ENCODE measurements around the gene BICDL2.

BICDL2 gene

DNA sequence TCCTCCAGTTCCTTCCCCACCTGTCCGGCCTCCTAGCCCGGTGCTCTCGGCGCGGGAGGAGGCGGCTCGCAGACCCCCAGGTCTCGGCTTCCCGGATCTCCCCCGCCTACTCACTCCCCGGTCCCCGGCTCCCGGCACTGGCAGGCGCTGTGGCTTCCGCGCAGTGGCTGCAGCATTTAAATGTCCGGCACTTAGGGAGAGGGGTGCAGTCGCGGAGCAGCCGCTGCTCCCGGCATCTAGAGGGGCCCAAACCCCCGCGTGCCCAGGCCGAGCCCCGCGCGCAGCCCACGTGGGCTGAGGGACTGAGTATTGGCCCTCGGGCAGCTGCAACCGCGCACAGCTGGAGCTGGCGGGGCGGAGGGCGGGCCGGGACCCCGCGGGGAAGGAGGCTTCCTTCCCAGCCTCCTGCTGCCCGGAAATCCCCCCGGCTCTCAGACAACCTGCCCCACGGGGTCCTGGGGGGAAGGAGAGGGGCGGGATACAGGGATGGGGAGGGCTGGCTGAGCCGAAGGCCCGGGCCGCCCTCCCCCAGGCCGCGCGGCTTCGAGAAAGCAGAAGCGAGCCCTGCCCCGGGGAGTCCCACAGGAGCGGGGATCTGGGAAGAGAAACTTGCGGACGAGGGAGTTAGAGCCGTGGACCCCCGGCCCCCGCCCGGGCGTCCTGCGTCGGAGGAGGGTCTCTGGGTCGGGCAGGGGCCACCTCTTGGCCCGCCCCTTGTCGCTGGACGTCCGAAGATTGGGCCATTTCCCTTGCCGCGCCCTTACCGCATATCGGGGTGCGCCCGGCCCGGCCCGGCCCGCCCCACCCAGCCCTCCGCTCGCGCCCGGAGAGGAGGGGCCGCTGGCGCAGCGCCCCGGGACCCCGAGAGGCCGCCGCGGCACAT is 9.3 kb upstream of the BICDL2 start, which contains the start of gene MMP25:
Gene MMP25, plus strand, starts transcription at position 804 of the 883 bp plus-strand sequence. CDS start 357 bp downstream, outside the sequence.
- DNase-seq: no peak

DNA sequence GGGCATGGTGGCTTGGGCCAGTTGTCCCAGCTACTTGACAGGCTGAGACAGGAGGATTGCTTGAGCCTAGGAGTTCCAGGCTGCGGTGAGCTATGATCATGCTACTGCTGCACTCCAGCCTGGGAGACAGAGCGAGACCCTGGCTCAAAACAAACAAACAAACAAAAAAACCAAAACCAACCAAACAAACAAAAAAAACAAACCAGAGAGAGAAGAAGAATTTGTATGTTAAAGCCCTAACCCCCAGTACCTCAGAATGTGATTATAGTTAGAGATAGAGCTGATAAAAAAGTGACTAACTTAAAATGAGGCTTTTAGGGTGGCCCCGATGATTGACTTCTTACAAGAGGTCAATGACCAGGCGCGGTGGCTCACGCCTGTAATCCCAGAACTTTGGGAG is 8.0 kb upstream of the BICDL2 start:
- no peak for DNase-seq

DNA sequence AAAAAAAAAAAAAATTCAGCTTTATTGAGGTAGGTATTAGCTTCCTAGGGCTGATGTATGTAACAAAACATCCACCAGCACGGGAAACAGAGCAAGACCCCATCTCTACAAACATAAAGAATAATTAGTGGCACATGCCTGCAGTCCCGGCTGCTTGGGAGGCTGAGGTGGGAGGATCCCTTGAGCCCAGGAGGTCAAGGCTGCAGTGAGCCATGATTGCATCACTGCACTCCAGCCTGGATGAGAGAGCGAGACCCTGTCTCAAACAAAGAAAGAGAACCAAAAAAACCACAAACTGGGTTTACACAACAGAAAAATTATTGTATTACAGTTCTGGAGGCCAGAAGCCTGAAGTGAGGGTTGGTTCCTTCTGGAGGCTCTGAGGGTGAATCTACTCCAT is 5.6 kb upstream of the BICDL2 start:
- no peak for DNase-seq

DNA sequence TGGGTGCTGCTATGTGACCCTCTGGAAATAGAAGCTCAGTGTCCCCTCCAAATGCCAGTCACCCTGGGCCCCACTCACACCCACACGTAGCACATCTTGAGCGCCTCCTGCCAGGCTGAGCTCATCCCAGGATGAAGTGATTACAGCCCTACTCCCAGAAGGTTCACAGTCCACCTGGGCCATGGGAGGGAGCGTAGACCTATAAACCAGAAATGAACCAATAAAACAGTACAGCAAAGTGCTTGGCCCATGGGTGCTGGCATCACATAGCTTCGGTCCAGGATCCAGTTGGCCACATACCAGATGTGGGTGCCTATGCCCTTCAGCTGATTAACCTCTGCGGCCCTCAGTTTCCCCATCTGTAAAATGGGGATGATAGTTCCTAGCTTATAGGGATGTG is 2.2 kb upstream of the BICDL2 start:
- no peak for DNase-seq

DNA sequence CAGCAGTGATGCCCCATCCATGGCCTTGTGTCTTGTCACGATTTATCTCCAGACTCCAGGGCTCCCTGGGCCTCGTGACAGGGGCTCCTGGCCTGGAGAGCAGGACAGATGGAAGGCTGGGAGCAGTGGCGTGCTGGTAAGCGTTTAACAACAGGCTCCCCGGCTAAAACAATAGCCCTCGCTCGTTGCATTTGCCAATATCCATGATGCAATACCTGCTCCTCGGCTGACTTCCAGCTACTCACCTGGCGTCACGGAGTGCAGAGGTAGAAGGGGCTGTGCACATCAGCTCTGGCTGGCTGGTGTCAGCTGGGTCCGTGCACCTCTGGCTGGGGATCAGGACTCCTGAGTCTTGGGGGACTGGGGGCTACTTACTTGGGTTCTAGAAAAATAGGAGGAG is 1.5 kb upstream of the BICDL2 start:
- no peak for DNase-seq

DNA sequence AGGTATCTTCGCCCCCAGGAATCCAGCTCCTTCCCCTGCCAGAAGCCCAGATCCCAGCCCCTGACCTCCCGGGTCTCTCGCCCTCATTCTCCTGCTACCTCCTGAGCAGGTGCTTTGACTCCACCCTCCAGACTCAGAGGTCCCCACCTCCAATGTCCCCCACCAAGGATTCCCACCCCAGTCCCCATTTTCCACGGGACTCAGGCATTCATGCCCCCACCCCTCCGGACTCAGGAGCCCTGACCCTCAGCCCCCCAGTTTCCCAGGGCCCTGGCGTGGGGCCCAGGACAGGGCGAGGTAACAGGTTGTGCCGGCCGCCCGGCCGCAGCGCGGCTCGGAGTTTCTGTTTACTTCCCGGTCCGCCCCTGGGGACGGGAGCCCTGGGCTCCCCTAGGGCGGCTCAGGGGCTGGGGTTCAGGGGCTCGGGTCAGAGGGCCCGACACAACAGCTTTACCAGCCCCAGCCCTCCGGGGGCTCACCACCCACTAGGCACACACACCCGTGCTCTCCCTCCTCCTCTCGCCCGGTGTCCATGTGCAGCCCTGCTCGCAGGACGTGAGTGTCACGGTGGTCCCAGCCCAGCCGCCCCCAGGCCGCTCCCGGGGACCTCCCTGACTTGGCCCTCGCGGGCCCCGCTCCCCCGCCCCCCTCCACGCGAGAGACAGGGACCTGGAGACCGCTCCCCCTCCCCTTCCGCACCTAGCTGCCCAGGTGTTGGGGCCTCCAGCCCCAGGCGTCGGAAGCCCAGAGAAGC is 595 bp downstream of the BICDL2 start:
- DNase-seq: no peak

DNA sequence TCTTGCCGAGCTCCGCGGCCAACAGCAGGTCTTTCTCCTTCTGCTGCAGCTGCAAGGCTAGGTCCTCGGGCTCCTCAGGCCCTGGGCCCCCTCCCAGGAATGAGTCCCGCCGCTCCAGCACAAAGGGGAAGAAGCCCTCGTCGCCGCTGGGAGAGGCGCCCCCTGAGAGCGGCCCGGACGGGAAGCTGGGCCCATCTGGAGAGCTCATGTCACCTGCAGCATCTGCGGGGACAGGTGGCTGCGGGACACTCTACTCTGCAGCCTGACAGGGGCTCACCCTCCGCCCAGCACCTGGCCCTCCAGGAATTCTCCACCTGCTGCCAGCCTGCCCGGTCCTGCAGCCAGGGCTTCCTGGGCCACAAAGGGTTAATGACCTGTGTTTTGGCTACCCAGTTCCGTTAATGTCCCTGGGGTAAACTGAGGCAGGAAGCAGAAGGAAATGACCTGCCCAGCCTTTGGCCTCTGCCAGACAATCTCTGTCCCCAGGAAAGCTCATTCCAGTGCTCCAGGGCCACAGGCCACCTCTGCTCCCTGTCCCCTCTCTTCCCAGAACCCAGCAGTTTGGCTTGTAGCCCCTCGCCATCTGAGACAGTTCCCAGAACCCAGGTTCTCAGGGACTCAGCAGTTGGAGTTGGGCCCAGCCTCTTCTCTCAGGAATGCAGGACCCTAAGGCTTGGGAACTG is 1.3 kb downstream of the BICDL2 start:
- no peak for DNase-seq

DNA sequence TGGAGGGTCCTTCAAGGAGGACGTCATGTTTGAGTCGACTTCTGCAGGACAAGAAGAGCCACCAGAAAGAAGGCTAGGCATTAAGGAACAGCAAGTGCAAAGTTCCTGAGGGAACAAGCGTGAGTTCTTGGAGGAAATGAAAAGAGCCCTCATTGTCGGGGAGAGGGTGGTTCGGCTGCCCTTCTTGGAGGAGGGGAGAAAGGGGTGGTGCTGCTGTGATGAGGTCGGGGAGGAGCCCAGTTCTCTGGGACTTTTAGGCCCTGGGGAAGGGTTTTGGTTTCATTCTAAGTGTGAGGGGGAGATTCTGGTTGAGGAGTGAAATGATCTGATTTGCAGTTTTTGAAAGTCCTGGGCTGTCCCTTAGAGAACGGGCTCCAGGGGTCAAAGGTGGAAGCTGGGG is 4.1 kb downstream of the BICDL2 start:
- DNase-seq: no peak

DNA sequence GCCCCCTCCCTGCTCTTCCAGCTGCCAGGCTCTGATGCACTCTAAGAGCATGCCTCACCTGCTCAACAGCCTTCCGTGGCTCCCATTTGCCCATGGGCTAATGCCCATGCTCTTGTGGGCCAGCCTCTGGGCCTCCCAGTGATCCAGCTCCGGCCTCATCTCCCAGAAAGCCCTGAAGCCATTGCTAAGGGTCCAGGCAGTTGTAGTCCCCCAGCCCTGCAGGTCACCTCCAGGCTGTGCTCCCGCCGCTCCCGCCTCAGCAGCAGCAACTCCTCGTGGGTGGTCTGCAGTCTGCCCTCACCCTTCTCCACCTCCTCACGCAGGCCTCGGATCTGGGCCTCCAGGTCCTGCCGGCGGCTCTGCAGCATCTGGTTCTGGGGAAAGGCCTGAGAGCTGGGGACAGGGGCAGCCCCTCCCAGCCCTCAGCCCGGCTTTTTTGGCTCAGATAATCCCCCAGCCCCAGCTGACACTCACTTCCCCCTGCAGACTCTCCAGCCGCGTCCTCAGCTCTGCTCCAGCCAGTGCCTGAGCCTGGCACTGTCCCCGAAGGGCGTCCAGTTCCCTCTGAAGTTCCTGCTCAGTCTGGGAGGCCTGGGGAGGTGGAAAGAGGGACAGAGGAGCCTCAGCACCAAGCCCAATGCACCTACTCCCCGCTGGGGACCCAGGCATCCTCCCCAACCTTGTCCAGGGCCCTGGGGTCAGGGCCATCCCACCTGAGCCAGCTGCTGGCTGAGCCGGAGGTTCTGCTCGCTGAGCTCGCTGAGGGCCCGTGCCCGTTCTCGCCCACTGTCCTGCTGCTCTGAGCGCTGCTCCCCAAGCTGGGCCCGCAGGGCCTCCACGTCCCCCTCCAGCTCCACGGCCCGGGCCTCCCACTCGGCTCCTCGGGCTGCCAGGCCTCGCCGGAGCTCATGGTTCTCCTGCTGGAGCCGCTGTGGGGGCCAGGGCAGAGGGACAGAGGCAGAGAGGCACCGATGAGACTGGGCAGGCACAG is 6.2 kb downstream of the BICDL2 start:
- DNase-seq: no peak

DNA sequence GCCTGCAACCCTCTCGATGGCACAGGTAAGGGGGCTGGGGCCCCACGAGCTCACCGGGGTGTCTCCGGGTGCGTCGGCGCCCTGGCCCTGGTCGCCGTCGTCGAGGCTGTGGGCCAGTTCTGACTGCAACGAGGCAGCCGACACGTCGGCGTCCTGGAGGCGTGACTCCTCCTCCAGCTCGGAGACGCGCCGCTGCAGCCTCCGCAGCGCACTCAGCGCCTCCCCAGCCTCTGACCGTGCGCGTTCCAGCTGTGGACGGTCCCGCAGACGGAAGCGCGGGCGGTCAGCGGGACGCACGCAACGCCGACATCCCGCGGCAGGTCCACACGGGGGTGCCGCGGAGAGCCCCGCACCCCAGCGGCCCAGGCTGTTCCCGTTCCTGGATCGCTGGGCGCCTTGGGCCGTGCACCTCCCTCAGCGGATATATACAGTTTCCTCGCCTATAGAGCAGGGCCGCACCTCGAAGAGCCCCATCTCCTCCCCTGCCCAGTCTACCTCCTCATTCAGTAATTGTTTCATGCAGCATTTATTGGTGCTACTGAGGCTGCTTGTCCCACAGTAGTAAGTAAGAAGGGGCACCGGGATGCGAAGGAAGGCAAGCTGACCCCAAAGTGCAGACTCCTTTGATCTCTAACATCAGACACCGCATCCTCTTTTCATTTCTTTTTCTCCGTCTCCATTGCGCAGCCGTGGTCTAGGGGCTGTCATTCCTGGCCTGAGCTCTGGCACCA is 7.1 kb downstream of the BICDL2 start:
- DNase-seq: no peak

DNA sequence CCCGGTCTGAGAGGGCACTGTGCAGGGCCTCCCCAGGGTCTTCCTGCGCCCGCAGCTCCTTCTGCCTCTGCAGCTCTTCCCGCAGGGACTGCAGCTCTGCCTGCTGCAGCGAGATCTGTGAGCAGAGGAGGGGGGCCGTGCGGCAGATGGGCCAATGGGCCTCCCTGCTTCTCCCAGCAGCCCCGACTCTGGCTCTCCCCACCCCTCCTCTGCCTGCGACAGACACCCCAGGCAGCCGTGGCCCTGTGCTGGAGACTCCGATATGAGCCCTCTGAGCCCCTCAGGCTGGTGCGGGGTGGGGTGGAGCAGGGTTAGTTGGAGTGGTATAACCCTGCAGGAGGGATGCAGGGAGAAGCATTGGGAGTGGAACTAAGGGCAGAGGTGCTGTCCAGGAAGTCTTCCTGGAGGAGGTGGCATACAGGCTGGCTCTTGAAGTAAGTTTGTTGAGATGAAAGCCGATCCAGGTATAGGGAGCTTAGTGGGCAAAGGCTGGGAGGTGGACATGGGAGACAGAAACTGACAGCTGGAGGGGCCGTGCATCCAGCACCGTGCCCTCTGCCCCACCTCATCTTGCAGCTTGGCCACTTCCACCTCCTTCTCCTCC is 7.9 kb downstream of the BICDL2 start:
- DNase-seq: no peak

DNA sequence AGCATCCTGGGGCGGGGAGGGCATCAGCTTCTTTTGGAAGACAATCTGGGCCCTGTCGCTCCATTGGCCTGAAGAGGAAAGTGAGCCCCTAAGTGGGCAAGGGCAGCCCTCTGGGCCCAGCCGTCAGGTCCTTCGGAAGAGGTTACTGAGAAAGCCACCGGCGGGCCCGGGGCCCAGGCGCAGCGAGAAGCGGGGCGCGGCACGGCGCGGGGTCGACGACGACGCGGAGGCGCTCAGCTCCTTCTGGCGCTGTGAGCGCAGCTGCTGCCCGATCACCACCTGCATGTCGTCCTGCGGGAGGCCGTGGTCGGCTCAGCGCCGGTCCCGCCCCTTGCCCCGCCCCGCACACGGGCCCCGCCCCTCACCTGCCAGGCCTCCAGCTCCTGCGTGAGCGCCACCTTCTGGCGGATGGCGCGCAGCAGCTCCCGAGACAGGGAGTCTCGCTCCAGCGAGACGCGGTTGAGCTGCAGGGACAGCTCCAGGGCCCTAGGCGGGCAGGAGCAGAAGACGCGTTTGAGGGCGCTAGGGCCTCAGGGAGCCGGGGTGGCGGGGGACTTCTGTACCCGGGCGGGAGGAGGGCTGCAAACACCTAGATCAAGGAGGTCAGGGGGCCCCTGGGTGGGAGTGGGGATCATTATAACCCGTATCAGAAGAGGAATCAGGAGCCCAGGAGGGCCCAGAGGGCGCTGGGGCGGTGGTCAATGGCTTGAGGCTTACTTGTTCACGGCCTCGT is 8.6 kb downstream of the BICDL2 start:
- DNase-seq: no peak

DNA sequence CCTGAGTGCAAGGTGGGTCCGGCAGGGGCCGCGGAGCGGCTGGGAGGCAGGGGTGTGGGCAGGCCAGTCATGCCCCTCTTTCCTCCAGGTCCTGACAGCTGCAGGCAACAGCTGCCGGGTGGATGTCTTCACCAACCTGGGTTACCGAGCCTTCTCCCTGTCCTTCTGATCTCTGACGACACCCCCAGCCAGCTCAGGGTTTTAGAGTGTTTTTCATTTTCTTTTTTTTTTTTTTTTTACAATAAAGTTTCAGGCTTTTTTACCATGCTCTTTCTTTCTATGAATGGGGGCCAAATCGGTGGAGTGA is 9.3 kb downstream of the BICDL2 start:
- no peak for DNase-seq

DNA sequence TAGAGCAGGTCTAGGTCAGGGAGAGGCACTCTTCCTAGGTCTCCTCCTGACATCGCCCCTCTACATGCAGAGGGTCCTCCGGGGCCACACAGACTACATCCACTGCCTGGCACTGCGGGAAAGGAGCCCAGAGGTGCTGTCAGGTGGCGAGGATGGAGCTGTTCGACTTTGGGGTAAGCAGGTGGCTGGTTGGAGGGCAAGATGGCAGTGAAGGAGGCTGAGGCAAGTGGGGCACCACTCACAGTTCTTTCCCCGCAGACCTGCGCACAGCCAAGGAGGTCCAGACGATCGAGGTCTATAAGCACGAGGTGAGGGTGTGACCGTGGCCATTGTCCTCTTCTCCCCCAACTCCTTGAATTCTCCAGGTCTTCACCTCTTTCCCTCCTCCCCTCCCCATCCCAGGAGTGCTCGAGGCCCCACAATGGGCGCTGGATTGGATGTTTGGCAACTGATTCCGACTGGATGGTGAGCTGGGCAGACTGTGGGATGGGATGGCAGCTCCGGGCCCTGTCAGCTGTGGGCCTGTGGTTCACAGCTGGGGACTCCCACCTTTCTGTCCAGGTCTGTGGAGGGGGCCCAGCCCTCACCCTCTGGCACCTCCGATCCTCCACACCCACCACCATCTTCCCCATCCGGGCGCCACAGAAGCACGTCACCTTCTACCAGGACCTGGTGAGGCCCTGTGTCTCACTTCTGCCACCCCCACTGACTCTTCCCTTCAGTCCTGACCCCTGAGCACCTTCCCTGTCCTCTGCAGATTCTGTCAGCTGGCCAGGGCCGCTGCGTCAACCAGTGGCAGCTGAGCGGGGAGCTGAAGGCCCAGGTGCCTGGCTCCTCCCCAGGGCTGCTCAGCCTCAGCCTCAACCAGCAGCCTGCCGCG is 9.9 kb downstream of the BICDL2 start:
- no peak for DNase-seq

DNA sequence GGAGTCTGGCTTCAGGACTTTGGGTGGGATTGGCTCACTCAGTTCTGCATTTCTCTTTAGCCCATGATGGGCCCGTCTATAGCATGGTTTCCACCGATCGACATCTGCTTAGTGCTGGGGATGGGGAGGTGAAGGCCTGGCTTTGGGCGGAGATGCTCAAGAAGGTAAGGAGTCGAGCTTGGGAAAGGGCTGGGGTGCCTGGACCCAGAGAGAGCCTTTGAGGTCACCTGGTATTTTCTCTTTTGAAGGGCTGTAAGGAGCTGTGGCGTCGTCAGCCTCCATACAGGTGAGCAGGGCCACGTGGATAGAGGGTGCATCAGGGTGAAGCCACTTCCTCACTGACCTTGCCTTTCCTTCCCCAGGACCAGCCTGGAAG is 10.8 kb downstream of the BICDL2 start:
- DNase-seq: no peak

DNA sequence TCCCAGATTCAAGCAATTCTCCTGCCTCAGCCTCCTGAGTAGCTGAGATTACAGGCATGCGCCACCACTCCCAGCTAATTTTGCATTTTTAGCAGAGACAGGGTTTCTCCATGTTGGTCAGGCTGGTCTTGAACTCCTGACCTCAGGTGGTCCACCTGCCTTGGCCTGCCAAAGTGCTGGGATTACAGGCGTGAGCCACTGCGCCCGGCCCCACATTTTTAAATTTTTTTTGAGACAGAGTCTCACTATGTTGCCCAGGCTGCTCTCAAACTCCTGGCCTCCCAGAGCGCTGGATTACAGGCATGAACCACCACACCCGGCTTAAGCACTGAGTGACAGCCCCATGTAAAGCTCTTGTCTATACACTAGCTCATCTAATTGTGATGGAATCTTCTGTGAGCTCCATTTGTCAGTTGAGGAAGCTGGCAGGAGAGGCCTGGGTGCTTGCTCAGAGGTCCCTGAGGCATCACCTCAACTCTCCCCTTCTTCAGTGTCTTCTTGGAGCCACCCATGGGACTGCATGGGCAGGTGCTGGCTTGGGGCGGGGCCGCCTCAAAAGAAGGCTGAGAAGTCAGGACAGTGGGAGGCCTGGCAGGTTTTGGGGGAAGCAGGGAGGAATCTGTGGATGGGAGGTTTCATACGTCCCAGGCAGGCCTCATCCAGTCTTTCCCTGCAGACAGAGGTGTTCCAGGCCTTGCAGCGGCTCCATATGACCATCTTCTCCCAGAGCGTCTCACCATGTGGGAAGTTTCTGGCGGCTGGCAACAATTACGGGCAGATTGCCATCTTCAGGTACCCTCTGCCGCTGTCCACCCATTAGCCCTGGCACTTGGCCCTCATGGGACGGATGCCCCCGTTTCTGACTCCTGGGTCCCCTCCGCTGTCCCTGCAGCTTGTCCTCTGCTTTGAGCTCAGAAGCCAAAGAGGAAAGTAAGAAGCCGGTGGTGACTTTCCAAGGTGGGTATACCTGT is 11.4 kb downstream of the BICDL2 start:
- DNase-seq: no peak

DNA sequence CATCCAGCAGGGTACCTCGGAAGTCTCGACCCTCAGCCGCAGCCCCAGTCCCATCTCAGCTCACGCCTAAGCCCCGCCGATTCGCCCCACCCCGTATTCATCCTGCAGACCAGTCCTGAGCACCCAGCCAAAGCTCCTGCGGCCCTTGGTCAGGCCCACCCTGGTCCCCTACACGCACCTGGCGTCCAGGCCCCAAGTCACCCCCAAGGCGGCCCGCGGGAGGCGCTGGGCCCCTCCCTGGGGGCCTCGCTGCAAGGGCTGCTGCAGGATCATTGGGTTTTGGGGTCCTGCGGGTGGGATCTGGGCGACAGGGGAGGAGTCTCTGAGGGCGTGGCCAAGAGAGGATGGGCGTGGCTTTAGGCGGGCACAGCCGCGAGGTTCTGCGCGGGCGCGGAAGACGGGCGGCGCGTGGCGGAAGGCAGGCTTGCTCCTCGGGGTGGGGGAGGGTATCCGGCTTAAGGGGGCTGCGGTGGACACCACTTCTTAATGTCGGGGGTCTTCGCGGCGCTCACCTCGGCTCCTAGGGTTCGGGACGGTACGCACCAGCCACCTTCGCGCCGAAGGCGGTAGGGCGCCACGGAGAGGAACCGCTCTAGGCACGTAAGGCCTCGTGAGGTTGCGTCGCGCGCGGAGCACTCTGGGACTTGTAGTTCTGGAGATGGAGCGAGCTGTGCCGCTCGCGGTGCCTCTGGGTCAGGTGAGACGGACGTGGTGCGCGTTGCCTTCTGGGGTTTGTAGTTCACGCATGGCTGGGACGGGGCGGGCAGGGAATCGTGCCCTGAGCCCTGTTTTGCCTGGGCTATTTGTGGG is 12.9 kb downstream of the BICDL2 start, which contains the start of the genes HCFC1R1 and THOC6:
Gene HCFC1R1, minus strand, starts transcription at position 274 of the 810 bp plus-strand sequence. Its CDS starts 1 bp downstream, at position 273.
Gene THOC6, plus strand, starts transcription at position 367 of the 810 bp plus-strand sequence. Its CDS starts 292 bp downstream, at position 659.
- DNase-seq: peak; percentile 94
